Right lobe of liver (tissue), 4 donors: ENCODE results near the gene GRAP.
"Not testable (repeated sequence)": the region's sequence is repeated elsewhere in the genome, so short reads cannot be mapped to it uniquely, and the experiment has no call there.

Source experiments
- POLR2A ChIP-seq: fragments of 450-650 bp; IDR thresholded peaks from one replicate; pipeline ENCODE4 v1.6.1; 2017; ENCODE audit warnings: antibody characterized with exemption, mild to moderate bottlenecking
- TF ChIP-seq, protein P1 (sequence below), 4 donors: fragments of 200-600 bp in 3 of 4; fragments of 450-650 bp in 1 of 4; IDR thresholded peaks; one replicate each; pipeline versions ENCODE4 v1.5.1 to v1.8.0; 2016 to 2022; ENCODE audit warnings: antibody characterized with exemption in 4 of 4, mild to moderate bottlenecking in 2 of 4
- donor health status: DM: no; HTN: no; CAD: no.
- donor health status: DM: no; HTN: no; CAD: no.
- donor health status: DM: no; HTN: yes; CAD: no.

DNA sequence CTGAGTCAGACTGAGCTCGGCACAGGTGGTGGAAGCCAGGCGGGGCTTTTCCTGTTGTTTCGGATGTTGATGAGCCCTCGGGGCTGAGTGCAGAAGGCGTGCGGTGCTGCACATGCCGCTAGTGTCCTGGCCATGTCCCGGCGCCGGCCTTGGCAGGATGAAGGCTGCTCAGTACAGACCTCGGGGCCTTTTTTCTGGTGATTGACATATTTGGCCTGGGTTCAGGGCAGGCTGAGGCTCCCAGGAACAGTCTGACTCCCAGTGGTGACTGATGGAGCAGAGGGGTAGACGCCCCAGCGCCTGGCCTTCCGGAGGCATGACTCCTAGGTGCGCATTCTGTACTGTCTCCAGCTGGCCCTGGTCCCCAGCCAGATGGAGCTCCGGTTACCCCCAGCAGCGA is 8.8 kb downstream of the GRAP start:
- TF ChIP-seq, protein P1, sequence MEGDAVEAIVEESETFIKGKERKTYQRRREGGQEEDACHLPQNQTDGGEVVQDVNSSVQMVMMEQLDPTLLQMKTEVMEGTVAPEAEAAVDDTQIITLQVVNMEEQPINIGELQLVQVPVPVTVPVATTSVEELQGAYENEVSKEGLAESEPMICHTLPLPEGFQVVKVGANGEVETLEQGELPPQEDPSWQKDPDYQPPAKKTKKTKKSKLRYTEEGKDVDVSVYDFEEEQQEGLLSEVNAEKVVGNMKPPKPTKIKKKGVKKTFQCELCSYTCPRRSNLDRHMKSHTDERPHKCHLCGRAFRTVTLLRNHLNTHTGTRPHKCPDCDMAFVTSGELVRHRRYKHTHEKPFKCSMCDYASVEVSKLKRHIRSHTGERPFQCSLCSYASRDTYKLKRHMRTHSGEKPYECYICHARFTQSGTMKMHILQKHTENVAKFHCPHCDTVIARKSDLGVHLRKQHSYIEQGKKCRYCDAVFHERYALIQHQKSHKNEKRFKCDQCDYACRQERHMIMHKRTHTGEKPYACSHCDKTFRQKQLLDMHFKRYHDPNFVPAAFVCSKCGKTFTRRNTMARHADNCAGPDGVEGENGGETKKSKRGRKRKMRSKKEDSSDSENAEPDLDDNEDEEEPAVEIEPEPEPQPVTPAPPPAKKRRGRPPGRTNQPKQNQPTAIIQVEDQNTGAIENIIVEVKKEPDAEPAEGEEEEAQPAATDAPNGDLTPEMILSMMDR (IDR thresholded peaks at IDR 0.05), result not testable (repeated sequence)
- not testable (repeated sequence) for TF ChIP-seq POLR2A
